Body of pancreas (tissue), 4 donors: ENCODE measurements around the gene IGF1R. TPM values are rescaled to one million over a fixed set of nuclear protein-coding genes. Genes with fewer than 3 reads are reported as not detected.

Experiments used
- ATAC-seq: fragments of 150-250 bp; one replicate; pipeline ENCODE4 v1.9.1; 2016
- DNase-seq, 4 donors: peaks; one replicate each; pipeline ENCODE4 v3.0.0-alpha.2; 2019
- H3K27ac ChIP-seq, 4 donors: fragments of 200-600 bp; sonication (generic); 1 replicate in 3 of 4; 2 replicates in 1 of 4; pipeline versions ENCODE4 v1.5.1 to v1.6.1; 2016 to 2019; ENCODE audit warnings: mild to moderate bottlenecking in 1 of 4, mixed read lengths in 1 of 4, moderate library complexity in 1 of 4
- H3K27me3 ChIP-seq, 2 donors: fragments of 200-600 bp; sonication (generic); one replicate each; pipeline ENCODE4 v1.6.0; 2016; ENCODE audit warnings: mild to moderate bottlenecking in 1 of 2
- H3K36me3 ChIP-seq, 2 donors: fragments of 200-600 bp; sonication (generic); replicated peaks in 1 of 2; 2 replicates each; pipeline ENCODE4 v1.5.1; 2016; ENCODE audit warnings: low read depth in 2 of 2; ENCODE audit not compliant: insufficient read depth in 1 of 2
- H3K4me1 ChIP-seq: fragments of 200-600 bp; sonication (generic); one replicate; pipeline ENCODE4 v1.6.0; 2016
- H3K4me3 ChIP-seq, 2 donors: fragments of 200-600 bp; sonication (generic); 1 replicate in 1 of 2; 2 replicates in 1 of 2; pipeline ENCODE4 v1.5.1; 2016 to 2019
- H3K9me3 ChIP-seq, 3 donors: fragments of 200-600 bp; sonication (generic); 1 replicate in 2 of 3; 2 replicates in 1 of 3; pipeline ENCODE4 v1.5.1; 2016
- POLR2A ChIP-seq, 3 donors: fragments of 450-650 bp; IDR thresholded peaks; one replicate each; pipeline ENCODE4 v1.6.1; 2016; ENCODE audit warnings: antibody characterized with exemption in 3 of 3, mild to moderate bottlenecking in 2 of 3
- WGBS, 2 donors: methylation state at CpG; one replicate each; pipeline ENCODE4 v1.1.5; 2017; 5-methylcytosine and 5-hydroxymethylcytosine counted together
- intact Hi-C: fragments of 100-400 bp; cut with DNase I; formaldehyde crosslinking; loops from one replicate; pipeline ENCODE4 v1.15.1; 2023
- total RNA-seq, 2 donors: library from RNA; depleted of rRNA; stranded (reverse); fragments of >200 nt; gene quantifications; one replicate each; pipeline ENCODE4 v1.1.0, GENCODE V29; 2016
- TF ChIP-seq, protein P1 (sequence below), 7 experiments: fragments of 450-650 bp in 4 of 7; fragments of 200-600 bp in 3 of 7; sonication (generic) in 3 of 7; IDR thresholded peaks; one replicate each; pipeline ENCODE4 v1.5.1; 2016 to 2019; ENCODE audit warnings: antibody characterized with exemption in 7 of 7

The IGF1R gene
- total RNA-seq, 2 donors from 2014 or later: 34.8 to 55.7 TPM

GRCh38 chr15:98957655-98958054, 309.3 kb downstream of the IGF1R start:
- ATAC-seq (no peak), DNase-seq (no peak)
- WGBS, 2 donors: 82% methylated on average over 6 of the region's 6 CpGs
- TF ChIP-seq, protein P1, sequence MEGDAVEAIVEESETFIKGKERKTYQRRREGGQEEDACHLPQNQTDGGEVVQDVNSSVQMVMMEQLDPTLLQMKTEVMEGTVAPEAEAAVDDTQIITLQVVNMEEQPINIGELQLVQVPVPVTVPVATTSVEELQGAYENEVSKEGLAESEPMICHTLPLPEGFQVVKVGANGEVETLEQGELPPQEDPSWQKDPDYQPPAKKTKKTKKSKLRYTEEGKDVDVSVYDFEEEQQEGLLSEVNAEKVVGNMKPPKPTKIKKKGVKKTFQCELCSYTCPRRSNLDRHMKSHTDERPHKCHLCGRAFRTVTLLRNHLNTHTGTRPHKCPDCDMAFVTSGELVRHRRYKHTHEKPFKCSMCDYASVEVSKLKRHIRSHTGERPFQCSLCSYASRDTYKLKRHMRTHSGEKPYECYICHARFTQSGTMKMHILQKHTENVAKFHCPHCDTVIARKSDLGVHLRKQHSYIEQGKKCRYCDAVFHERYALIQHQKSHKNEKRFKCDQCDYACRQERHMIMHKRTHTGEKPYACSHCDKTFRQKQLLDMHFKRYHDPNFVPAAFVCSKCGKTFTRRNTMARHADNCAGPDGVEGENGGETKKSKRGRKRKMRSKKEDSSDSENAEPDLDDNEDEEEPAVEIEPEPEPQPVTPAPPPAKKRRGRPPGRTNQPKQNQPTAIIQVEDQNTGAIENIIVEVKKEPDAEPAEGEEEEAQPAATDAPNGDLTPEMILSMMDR (IDR thresholded peaks at IDR 0.05): no peak
- TF ChIP-seq POLR2A (IDR thresholded peaks at IDR 0.05): no peak
- Histone ChIP-seq H3K27me3 (no peaks in the 10 kb centered on the region), H3K27ac (no peak overlapping the region), H3K4me1 (peaks cover 19% of the 10 kb centered on the region), H3K9me3 (no peaks in the 10 kb centered on the region), H3K4me3 (no peak overlapping the region), H3K36me3 (peaks cover 0 to 30% of the 10 kb centered on the region in 2 donors)
- intact Hi-C loops: no loop called here

DNA sequence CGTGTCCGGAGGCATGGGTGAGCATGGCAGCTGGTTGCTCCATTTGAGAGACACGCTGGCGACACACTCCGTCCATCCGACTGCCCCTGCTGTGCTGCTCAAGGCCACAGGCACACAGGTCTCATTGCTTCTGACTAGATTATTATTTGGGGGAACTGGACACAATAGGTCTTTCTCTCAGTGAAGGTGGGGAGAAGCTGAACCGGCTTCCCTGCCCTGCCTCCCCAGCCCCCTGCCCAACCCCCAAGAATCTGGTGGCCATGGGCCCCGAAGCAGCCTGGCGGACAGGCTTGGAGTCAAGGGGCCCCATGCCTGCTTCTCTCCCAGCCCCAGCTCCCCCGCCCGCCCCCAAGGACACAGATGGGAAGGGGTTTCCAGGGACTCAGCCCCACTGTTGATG, 309.7 kb downstream of the IGF1R start:
- H3K27me3 ChIP-seq: no peaks in the 10 kb centered on the region
- H3K9me3 ChIP-seq: no peaks in the 10 kb centered on the region
- peaks cover 15% of the 10 kb centered on the region for H3K4me1 ChIP-seq
- WGBS, 2 donors: 93 to 94% methylated on average over 8 to 11 of the region's 11 CpGs
- peaks cover 0 to 30% of the 10 kb centered on the region in 2 donors for H3K36me3 ChIP-seq
- TF ChIP-seq, protein P1 (IDR thresholded peaks at IDR 0.05): no peak
- no peak for TF ChIP-seq POLR2A (IDR thresholded peaks at IDR 0.05)
- no peak overlapping the region for H3K4me3 ChIP-seq
- intact Hi-C loops: no loop called here
- no peak overlapping the region for H3K27ac ChIP-seq
- ATAC-seq (no peak), DNase-seq (no peak)

DNA sequence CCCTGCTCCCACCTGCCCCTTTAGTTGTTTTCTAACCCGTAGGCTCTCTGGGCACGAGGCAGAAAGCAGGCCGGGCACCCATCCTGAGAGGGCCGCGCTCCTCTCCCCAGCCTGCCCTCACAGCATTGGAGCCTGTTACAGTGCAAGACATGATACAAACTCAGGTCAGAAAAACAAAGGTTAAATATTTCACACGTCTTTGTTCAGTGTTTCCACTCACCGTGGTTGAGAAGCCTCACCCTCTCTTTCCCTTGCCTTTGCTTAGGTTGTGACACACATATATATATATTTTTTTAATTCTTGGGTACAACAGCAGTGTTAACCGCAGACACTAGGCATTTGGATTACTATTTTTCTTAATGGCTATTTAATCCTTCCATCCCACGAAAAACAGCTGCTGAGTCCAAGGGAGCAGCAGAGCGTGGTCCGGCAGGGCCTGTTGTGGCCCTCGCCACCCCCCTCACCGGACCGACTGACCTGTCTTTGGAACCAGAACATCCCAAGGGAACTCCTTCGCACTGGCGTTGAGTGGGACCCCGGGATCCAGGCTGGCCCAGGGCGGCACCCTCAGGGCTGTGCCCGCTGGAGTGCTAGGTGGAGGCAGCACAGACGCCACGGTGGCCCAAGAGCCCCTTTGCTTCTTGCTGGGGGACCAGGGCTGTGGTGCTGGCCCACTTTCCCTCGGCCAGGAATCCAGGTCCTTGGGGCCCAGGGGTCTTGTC, 310.7 kb downstream of the IGF1R start:
- H3K27me3 ChIP-seq: no peaks in the 10 kb centered on the region
- peaks cover 0 to 30% of the 10 kb centered on the region in 2 donors for H3K36me3 ChIP-seq
- 92 to 93% methylated on average over 16 to 19 of the region's 22 CpGs for WGBS, 2 donors
- no peaks in the 10 kb centered on the region for H3K9me3 ChIP-seq
- H3K27ac ChIP-seq: no peak overlapping the region
- no peak for ATAC-seq
- no peak for TF ChIP-seq POLR2A (IDR thresholded peaks at IDR 0.05)
- H3K4me1 ChIP-seq: peaks cover 5% of the 10 kb centered on the region
- DNase-seq: no peak
- intact Hi-C loops: no loop called here
- H3K4me3 ChIP-seq: no peak overlapping the region

DNA sequence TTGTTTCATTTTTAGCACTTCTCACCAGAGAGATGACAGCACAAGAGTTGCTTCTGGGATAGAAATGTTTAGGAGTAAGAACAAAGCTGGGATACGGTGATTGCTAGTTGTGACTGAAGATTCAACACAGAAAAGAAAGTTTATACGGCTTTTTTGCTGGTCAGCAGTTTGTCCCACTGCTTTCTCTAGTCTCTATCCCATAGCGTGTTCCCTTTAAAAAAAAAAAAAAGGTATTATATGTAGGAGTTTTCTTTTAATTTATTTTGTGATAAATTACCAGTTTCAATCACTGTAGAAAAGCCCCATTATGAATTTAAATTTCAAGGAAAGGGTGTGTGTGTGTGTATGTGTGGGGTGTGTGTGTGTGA, 311.3 kb downstream of the IGF1R start:
- TF ChIP-seq, protein P1 (IDR thresholded peaks at IDR 0.05): no peak
- TF ChIP-seq POLR2A (IDR thresholded peaks at IDR 0.05): no peak
- no peaks in the 10 kb centered on the region for H3K9me3 ChIP-seq

GRCh38 chr15:98960555-98961050, 312.3 kb downstream of the IGF1R start:
- H3K36me3 ChIP-seq: peaks cover 0 to 30% of the 10 kb centered on the region in 2 donors
- H3K4me3 ChIP-seq: no peak overlapping the region
- intact Hi-C loops: no loop called here
- TF ChIP-seq POLR2A (IDR thresholded peaks at IDR 0.05): no peak
- TF ChIP-seq, protein P1 (IDR thresholded peaks at IDR 0.05): no peak
- H3K27ac ChIP-seq: no peak overlapping the region
- H3K9me3 ChIP-seq: no peaks in the 10 kb centered on the region
- ATAC-seq (no peak), DNase-seq (no peak)
- no peaks in the 10 kb centered on the region for H3K27me3 ChIP-seq
- WGBS, 2 donors: 92% methylated on average over 9 to 18 of the region's 21 CpGs
- no peaks in the 10 kb centered on the region for H3K4me1 ChIP-seq

More for the DNA sequence above, 311.3 kb downstream of the IGF1R start:
- ATAC-seq (no peak), DNase-seq (no peak)
- WGBS, 2 donors: 88 to 95% methylated on average over 3 of the region's 3 CpGs
- Histone ChIP-seq H3K4me1 (no peaks in the 10 kb centered on the region), H3K4me3 (no peak overlapping the region), H3K27ac (no peak overlapping the region), H3K36me3 (peaks cover 0 to 30% of the 10 kb centered on the region in 2 donors), H3K27me3 (no peaks in the 10 kb centered on the region)
- intact Hi-C loops: no loop called here
